Suppressor macrophage treated with lipopolysaccharide for 1 hour (primary cell): ENCODE measurements around the gene MBD3L5.
"Not testable (repeated sequence)": the region's sequence is repeated elsewhere in the genome, so short reads cannot be mapped to it uniquely, and the experiment has no call there.

Experiments used
- DNase-seq, 3 donors: peaks; one replicate each; pipeline ENCODE4 v3.0.0-alpha.2; 2020 to 2022

The MBD3L5 gene

GRCh38 chr19:7030278-7030677 is at the start of gene MBD3L5:
Gene MBD3L5, plus strand, starts transcription at chr19:7030578. Its CDS starts 34 bp downstream, at chr19:7030612.
- DNase-seq, result not testable (repeated sequence)

- DNase-seq, result peak in 1 of 3 donors; percentile 62
Measured at GRCh38 chr19:6983448-6983847, 46.9 kb upstream of the MBD3L5 start.

GRCh38 chr19:6987850-6988249 is 42.5 kb upstream of the MBD3L5 start:
- peak; percentile 66 to 77 (median 74) for DNase-seq

GRCh38 chr19:6988257-6988656 is 42.1 kb upstream of the MBD3L5 start:
- DNase-seq, result no peak

- no peak for DNase-seq
Measured at GRCh38 chr19:6995054-6995453, 35.3 kb upstream of the MBD3L5 start.

GRCh38 chr19:6996810-6997209 is 33.6 kb upstream of the MBD3L5 start:
- no peak for DNase-seq

GRCh38 chr19:6997679-6998445 is 32.5 kb upstream of the MBD3L5 start:
- peak; percentile 76 to 85 (median 81) for DNase-seq

GRCh38 chr19:6999933-7000332 is 30.4 kb upstream of the MBD3L5 start:
- peak; percentile 68 to 82 (median 78) for DNase-seq

GRCh38 chr19:7000333-7000732 is 30.0 kb upstream of the MBD3L5 start:
- DNase-seq, result peak; percentile 33 to 50 (median 42)

- DNase-seq, result peak; percentile 41 to 77 (median 73)
Measured at GRCh38 chr19:7000816-7001215, 29.6 kb upstream of the MBD3L5 start.

GRCh38 chr19:7004313-7004931 is 26.0 kb upstream of the MBD3L5 start:
- DNase-seq, result peak; percentile 64 to 80 (median 76)

- DNase-seq, result no peak
Measured at GRCh38 chr19:7006135-7006704, 24.2 kb upstream of the MBD3L5 start.

- no peak for DNase-seq
Measured at GRCh38 chr19:7007859-7008258, 22.5 kb upstream of the MBD3L5 start.

- DNase-seq, result no peak
Measured at GRCh38 chr19:7010722-7011593, 19.4 kb upstream of the MBD3L5 start.

- DNase-seq, result peak; percentile 63 to 91 (median 86)
Measured at GRCh38 chr19:7013678-7014077, 16.7 kb upstream of the MBD3L5 start.

GRCh38 chr19:7018828-7019227 is 11.6 kb upstream of the MBD3L5 start:
- no peak for DNase-seq

- not testable (repeated sequence) for DNase-seq
Measured at GRCh38 chr19:7021331-7021730, 9.0 kb upstream of the MBD3L5 start, which contains the start of gene MBD3L2B. Gene MBD3L2B, minus strand, starts transcription at chr19:7021431. Its CDS starts 34 bp downstream, at chr19:7021397.

GRCh38 chr19:7028790-7029189 is 1.6 kb upstream of the MBD3L5 start:
- not testable (repeated sequence) for DNase-seq

- DNase-seq, result not testable (repeated sequence)
Measured at GRCh38 chr19:7040079-7040478, 9.7 kb downstream of the MBD3L5 start, which contains the start of gene MBD3L4. Gene MBD3L4, minus strand, starts transcription at chr19:7040179. Its CDS starts 35 bp downstream, at chr19:7040144.

- DNase-seq, result not testable (repeated sequence)
Measured at GRCh38 chr19:7041563-7041962, 11.2 kb downstream of the MBD3L5 start.

GRCh38 chr19:7049021-7049420 is 18.6 kb downstream of the MBD3L5 start, which contains the start of gene MBD3L2:
Gene MBD3L2, plus strand, starts transcription at chr19:7049321. Its CDS starts 53 bp downstream, at chr19:7049374.
- DNase-seq, result not testable (repeated sequence)

- not testable (repeated sequence) for DNase-seq
Measured at GRCh38 chr19:7051421-7051820, 21.0 kb downstream of the MBD3L5 start.
